Measurements from ENCODE around the gene ZNF507. TPM values are rescaled to one million over a fixed set of nuclear protein-coding genes. Genes with fewer than 3 reads are reported as not detected.

Gene ZNF507
- total and polyA plus RNA-seq, 3 experiments from 2014 or later = 6.5 to 32.9 (median 29.6) TPM

DNA sequence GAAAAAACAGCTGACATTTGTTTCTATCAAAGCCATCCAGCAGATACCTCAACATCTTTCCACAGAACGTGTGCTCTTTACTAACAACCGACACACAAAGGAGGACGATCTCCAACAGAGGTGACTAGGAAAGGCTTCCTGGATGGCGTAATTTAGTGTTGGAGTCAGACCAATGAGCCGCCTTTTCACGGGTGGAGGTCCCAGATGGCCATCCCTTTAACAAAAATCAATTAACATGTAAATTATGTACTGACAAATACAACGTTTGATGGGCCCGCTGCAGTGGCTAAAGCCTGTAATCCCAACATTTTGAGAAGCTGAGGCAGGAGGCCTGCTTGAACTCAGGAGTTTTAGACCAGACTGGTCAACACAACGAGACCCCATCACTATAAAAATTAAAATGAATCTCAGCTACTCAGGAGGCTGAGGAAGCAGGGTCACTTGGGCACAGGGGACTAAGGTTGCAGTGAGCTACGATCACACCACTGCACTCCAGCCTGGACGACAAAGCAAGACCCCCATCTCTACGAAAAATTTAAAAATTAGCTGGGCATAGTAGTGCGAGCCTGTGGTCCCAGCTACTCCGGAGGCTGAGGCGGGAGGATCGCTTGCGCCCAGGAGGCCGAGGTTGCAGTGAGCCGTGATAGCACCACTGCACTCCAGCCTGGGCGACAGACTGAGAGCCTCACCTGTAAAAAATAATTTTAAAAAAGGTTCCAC lies 59.0 kb downstream of the ZNF507 start:
- Histone ChIP-seq H3K9me3 (ENCODE audit: low read length) (no peaks in the 10 kb centered on the region), H3K36me3 (ENCODE audit: insufficient read depth, low read length) (no peaks in the 10 kb centered on the region), H3K4me3 (ENCODE audit: low read length) (peak overlapping the region; percentile 78), H3K27ac (ENCODE audit: low read depth, low read length) (peak overlapping the region; percentile 88), H3K4me1 (ENCODE audit: insufficient read depth, low read length) (peaks cover 19% of the 10 kb centered on the region), H3K27me3 (ENCODE audit: insufficient read depth, low read length, poor library complexity, severe bottlenecking) (no peaks in the 10 kb centered on the region)
- Mint-ChIP-seq H3K27ac (peak overlapping the region; percentile 61 to 97 (median 90)), H3K36me3 (peaks cover 0 to 11% (median 6%) of the 10 kb centered on the region in 3 donors), H3K27me3 (no peaks in the 10 kb centered on the region), H3K4me3 (peak overlapping the region; percentile 87 to 92 (median 89)), H3K9me3 (no peaks in the 10 kb centered on the region), H3K4me1 (peaks cover 10 to 38% (median 25%) of the 10 kb centered on the region in 3 donors)
- ChIA-PET POLR2A (no interaction called here), CTCF (interaction anchor here (1.6 kb wide), 1 partner anchor 59 kb away, joined by 5 read pairs; the partner anchor contains the start of gene ZNF507)
- DNase-seq = peak in 1 of 5 donors; percentile 2

DNA sequence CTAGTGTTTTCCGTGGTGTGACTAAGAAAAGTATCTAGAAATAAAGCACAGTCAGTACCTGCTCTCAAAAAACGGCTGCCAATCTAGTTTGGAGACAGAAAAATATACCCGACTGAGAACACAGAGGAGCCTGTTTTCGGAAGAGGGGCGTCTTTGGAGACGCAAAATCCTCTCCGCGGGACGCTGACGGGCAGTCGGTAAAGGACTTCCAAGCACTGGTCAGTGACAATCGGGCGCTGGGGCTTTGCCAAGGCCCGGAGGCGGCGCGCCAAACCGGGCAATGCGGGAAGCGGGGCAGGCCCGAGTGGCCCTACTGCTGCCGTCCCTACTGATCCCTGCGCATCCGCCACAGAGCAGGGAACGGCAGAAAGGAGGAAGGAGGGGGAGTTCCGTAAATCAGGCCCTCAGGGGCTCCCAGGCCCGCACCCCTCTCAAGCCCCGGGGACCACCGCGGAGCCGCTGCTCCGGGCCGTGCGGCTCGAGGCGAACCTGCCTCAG lies 59.6 kb downstream of the ZNF507 start:
- POLR2A ChIA-PET = interaction anchor here (0.7 to 1.2 kb wide), 3 partner anchors 18 to 176 kb away, joined by 3 to 11 read pairs (median 9); partner anchors contain the start of genes PDCD5 and ZNF507
- H3K36me3 ChIP-seq (ENCODE audit: insufficient read depth, low read length) = no peaks in the 10 kb centered on the region
- H3K9me3 Mint-ChIP-seq = no peaks in the 10 kb centered on the region
- peaks cover 0 to 17% (median 6%) of the 10 kb centered on the region in 3 donors for H3K36me3 Mint-ChIP-seq
- peak in 2 of 5 donors; percentile 3 to 49 for DNase-seq
- no peaks in the 10 kb centered on the region for H3K27me3 ChIP-seq (ENCODE audit: insufficient read depth, low read length, poor library complexity, severe bottlenecking)
- no peaks in the 10 kb centered on the region for H3K27me3 Mint-ChIP-seq
- no peaks in the 10 kb centered on the region for H3K9me3 ChIP-seq (ENCODE audit: low read length)
- peak overlapping the region; percentile 78 for H3K4me3 ChIP-seq (ENCODE audit: low read length)
- peak overlapping the region; percentile 61 to 97 (median 91) for H3K27ac Mint-ChIP-seq
- CTCF ChIA-PET = interaction anchor here (1.6 kb wide), 1 partner anchor 60 kb away, joined by 5 read pairs; the partner anchor contains the start of gene ZNF507
- H3K4me1 Mint-ChIP-seq = peaks cover 10 to 38% (median 25%) of the 10 kb centered on the region in 3 donors
- peaks cover 19% of the 10 kb centered on the region for H3K4me1 ChIP-seq (ENCODE audit: insufficient read depth, low read length)
- H3K27ac ChIP-seq (ENCODE audit: low read depth, low read length) = peak overlapping the region; percentile 88
- H3K4me3 Mint-ChIP-seq = peak overlapping the region; percentile 87 to 92 (median 89)

DNA sequence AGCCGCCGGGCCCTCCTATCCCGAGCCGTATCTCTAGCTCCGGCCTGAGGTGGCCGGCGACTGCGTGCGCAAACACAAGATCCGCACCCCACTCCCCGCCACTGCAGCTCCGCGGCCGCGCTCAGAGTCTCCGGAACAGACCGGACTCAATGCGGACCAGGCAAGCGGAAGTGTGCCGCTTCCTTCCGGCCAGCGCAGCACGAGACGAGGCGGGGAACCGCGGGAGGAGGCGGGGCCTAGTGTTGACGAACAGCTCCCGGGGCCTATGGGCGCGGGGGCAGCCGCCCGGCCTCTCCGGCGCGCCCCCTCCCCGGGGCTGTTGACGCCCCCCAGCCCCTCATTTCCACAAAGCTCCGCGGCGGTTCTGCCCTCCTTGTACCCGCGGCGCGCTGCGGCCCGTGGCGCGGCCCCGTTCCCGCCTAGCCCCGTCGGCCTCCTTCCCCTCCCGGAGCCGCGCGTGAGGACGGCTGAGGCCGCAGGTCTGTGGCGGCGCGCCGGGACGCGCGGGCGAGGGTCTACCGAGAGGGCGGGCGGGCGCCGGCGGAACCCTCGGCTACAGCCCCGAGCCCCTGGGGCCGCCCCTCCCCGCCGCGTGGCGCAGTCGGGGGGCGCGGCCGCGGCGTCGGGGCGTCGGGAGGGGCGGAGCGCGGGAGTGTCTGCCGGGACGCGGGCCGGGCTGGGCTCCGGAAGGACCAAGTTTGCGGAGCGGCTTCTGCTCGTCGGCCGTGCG lies 60.2 kb downstream of the ZNF507 start, which contains the start of gene DPY19L3:
Gene DPY19L3, plus strand, starts transcription at position 340 of the 730 bp plus-strand sequence. CDS start 2,484 bp downstream, outside the sequence.
- Histone ChIP-seq H3K36me3 (ENCODE audit: insufficient read depth, low read length) (no peaks in the 10 kb centered on the region), H3K27me3 (ENCODE audit: insufficient read depth, low read length, poor library complexity, severe bottlenecking) (no peaks in the 10 kb centered on the region), H3K9me3 (ENCODE audit: low read length) (no peaks in the 10 kb centered on the region), H3K27ac (ENCODE audit: low read depth, low read length) (peak within 1 kb of the TSS; percentile 88), H3K4me1 (ENCODE audit: insufficient read depth, low read length) (peaks cover 19% of the 10 kb centered on the region), H3K4me3 (ENCODE audit: low read length) (peak within 1 kb of the TSS; percentile 78)
- Mint-ChIP-seq H3K9me3 (no peaks in the 10 kb centered on the region), H3K27me3 (no peaks in the 10 kb centered on the region), H3K27ac (peak within 1 kb of the TSS; percentile 75 to 97 (median 92)), H3K36me3 (peaks cover 0 to 20% (median 6%) of the 10 kb centered on the region in 3 donors), H3K4me1 (peaks cover 10 to 38% (median 25%) of the 10 kb centered on the region in 3 donors), H3K4me3 (peak within 1 kb of the TSS; percentile 87 to 92 (median 89))
- ChIA-PET CTCF (interaction anchor here (1.6 kb wide), 1 partner anchor 60 kb away, joined by 5 read pairs; the partner anchor contains the start of gene ZNF507), POLR2A (interaction anchor here (0.7 to 1.2 kb wide), 3 partner anchors 19 to 176 kb away, joined by 3 to 11 read pairs (median 9); partner anchors contain the start of genes PDCD5 and ZNF507)
- peak; percentile 82 to 92 (median 85) for DNase-seq

DNA sequence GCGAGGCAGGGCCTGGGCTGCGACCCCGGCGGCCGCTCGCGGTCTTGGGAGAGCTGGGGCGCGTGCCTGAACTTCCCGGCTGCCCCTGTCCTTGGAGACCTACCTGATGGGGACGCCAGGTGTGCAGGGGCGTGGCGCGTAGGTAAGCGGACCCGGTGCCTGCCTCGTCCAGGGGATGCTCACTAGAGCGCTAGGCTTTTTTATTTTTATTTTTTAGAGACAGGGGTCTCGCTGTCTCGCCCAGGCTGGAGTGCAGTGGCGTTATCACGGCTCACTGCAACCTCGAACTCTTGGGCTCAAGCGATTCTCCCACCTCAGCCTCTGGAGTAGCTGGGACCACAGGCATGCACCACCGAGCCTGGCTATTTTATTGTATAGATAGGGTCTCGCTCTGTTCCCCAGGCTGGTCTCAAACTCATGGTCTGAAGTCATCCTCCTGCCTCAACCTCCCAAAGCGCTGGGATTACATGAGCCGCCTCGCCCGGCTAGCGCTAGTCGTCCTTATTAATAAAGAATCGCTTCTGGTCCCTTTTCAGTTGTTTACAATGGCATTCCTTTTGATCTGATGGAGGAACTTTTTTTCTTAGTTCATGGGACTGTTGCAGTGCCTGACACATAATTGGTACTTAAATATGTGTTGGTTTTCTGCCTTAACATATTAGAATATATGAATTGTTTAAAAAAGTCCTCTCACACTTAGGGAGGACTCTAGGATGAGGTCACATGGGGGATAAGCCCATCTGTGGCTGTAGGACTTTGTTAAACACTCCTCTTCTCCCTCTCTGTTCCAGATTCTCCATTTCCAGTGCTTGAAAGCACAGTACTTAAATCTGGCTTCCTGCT lies 61.0 kb downstream of the ZNF507 start:
- ChIA-PET CTCF (no interaction called here), POLR2A (interaction anchor here (1.1 to 1.2 kb wide), 2 partner anchors 61 to 175 kb away, joined by 3 to 11 read pairs; partner anchors contain the start of genes PDCD5 and ZNF507)
- Histone ChIP-seq H3K36me3 (ENCODE audit: insufficient read depth, low read length) (no peaks in the 10 kb centered on the region), H3K27me3 (ENCODE audit: insufficient read depth, low read length, poor library complexity, severe bottlenecking) (no peaks in the 10 kb centered on the region), H3K9me3 (ENCODE audit: low read length) (no peaks in the 10 kb centered on the region), H3K27ac (ENCODE audit: low read depth, low read length) (peak overlapping the region; percentile 88), H3K4me1 (ENCODE audit: insufficient read depth, low read length) (peaks cover 19% of the 10 kb centered on the region), H3K4me3 (ENCODE audit: low read length) (peak overlapping the region; percentile 74)
- peak overlapping the region; percentile 73 to 94 (median 88) for H3K27ac Mint-ChIP-seq
- H3K27me3 Mint-ChIP-seq = no peaks in the 10 kb centered on the region
- no peaks in the 10 kb centered on the region for H3K9me3 Mint-ChIP-seq
- H3K36me3 Mint-ChIP-seq = peaks cover 0 to 27% (median 9%) of the 10 kb centered on the region in 3 donors
- peak overlapping the region; percentile 81 to 92 (median 87) for H3K4me3 Mint-ChIP-seq
- no peak for DNase-seq
- peaks cover 10 to 38% (median 23%) of the 10 kb centered on the region in 3 donors for H3K4me1 Mint-ChIP-seq

DNA sequence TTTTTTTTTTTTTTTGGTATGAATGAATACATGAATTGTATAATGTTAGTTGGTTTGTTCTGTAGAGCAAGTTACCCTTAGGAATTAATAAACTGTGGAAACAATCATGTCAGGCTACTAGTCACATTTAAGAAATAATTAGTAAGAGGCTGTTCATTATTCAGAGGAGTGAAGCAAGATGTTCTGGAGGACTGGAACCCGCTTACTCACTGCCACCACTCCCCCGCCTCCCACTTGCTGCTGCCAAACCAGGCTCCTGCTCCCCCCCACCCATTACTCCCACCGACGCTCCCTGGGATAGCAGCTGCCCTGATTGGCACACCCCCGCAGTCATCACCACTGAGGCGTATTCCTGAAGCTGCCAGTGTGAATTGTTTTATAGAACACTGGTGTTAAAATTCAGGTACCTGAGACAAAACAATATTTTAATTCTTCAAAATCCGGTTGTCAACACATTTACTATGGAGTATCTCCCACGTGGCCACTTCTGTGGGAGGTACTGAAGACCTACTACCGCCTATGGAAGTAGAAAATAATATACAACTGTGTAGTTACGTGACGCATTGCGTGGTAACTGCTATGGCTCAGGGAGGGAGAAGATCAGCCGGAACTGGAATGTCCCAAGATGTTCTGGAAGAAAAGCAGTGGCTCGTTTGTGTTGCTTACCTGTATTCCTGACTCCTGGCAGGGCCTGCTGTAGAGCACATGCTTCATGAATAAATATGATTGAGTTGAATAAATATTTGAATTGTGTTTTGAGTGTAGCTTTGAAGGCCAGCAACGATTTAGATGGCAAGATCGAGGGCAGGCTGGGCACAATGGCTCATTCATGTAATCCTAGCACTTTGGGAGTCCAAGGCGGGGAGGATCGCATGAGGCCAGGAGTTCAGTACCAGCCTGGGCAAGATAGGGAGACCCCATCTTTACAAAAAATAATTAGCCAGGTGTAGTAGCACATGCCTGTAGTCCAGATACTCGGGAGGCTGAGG lies 61.9 kb downstream of the ZNF507 start:
- DNase-seq = no peak
- H3K4me1 Mint-ChIP-seq = peaks cover 10 to 38% (median 22%) of the 10 kb centered on the region in 3 donors
- no peaks in the 10 kb centered on the region for H3K36me3 ChIP-seq (ENCODE audit: insufficient read depth, low read length)
- H3K36me3 Mint-ChIP-seq = peaks cover 0 to 35% (median 11%) of the 10 kb centered on the region in 3 donors
- no peaks in the 10 kb centered on the region for H3K27me3 ChIP-seq (ENCODE audit: insufficient read depth, low read length, poor library complexity, severe bottlenecking)
- no peaks in the 10 kb centered on the region for H3K27me3 Mint-ChIP-seq
- POLR2A ChIA-PET = no interaction called here
- peak overlapping the region; percentile 71 to 94 (median 86) for H3K27ac Mint-ChIP-seq
- H3K9me3 Mint-ChIP-seq = no peaks in the 10 kb centered on the region
- CTCF ChIA-PET = no interaction called here
- H3K27ac ChIP-seq (ENCODE audit: low read depth, low read length) = peak overlapping the region; percentile 88
- no peaks in the 10 kb centered on the region for H3K9me3 ChIP-seq (ENCODE audit: low read length)
- peaks cover 19% of the 10 kb centered on the region for H3K4me1 ChIP-seq (ENCODE audit: insufficient read depth, low read length)
- peak overlapping the region; percentile 74 for H3K4me3 ChIP-seq (ENCODE audit: low read length)
- H3K4me3 Mint-ChIP-seq = peak overlapping the region; percentile 81 to 92 (median 86)

DNA sequence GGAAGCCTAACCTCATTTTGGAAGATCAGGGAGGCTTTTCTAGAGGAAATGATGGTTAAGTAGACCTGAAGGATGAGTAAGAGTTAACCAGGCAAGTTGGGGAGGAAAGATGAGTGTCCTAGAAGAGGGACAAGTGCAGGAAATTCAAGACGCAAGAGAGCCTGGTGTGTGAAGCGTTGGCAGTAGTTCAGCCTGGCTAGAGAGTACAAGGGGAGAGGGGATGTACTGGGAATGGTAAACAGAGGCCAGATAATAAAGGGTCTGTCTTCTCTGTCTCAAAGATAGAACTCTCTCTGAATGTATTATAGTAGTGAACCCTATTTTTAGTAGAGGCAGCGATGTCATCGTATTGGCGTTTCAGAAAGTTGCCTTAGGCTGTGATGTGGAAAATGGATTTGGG lies 69.8 kb downstream of the ZNF507 start:
- Mint-ChIP-seq H3K9me3 (no peaks in the 10 kb centered on the region), H3K4me3 (no peak overlapping the region), H3K36me3 (peaks cover 15 to 43% (median 29%) of the 10 kb centered on the region in 3 donors), H3K4me1 (no peaks in the 10 kb centered on the region), H3K27me3 (no peaks in the 10 kb centered on the region), H3K27ac (no peak overlapping the region)
- H3K9me3 ChIP-seq (ENCODE audit: low read length) = no peaks in the 10 kb centered on the region
- no peaks in the 10 kb centered on the region for H3K36me3 ChIP-seq (ENCODE audit: insufficient read depth, low read length)
- H3K4me3 ChIP-seq (ENCODE audit: low read length) = no peak overlapping the region
- ChIA-PET CTCF (no interaction called here), POLR2A (no interaction called here)
- no peak overlapping the region for H3K27ac ChIP-seq (ENCODE audit: low read depth, low read length)
- no peaks in the 10 kb centered on the region for H3K4me1 ChIP-seq (ENCODE audit: insufficient read depth, low read length)
- no peaks in the 10 kb centered on the region for H3K27me3 ChIP-seq (ENCODE audit: insufficient read depth, low read length, poor library complexity, severe bottlenecking)
- DNase-seq = no peak
